A549 (cell line): Measurements from ENCODE around the gene DRC7. TPM values are rescaled to one million over a fixed set of nuclear protein-coding genes. Genes with fewer than 3 reads are reported as not detected.

Source experiments
- ATAC-seq, 2 experiments: fragments of 200-7000 bp in 1 of 2; fragments of >200 bp in 1 of 2; cut with Nextera tagmentation in 1 of 2; cut with Tn5 transposase in 1 of 2; 3 replicates each; pipeline versions ENCODE4 v1.8.0 to v1.9.1; 2018 to 2020; ENCODE audit warnings: mild to moderate bottlenecking in 1 of 2, moderate library complexity in 1 of 2
- CTCF ChIA-PET: fragments of 300-600 bp; sonication (Branson Sonifier 250); formaldehyde crosslinking; extraction: SDS; loops from one replicate; lab custom pipeline; 2021; ENCODE audit warnings: antibody characterized with exemption, inconsistent platforms; lab: Yijun Ruan, JAX
- POLR2A ChIA-PET: fragments of 350-600 bp; formaldehyde crosslinking; extraction: SDS; loops from one replicate; lab custom pipeline; 2021; ENCODE audit warnings: antibody characterized with exemption, inconsistent platforms; lab: Yijun Ruan, JAX
- DNase-seq, 2 experiments: peaks; one replicate each; pipeline versions ENCODE4 v3.0.0 to v3.0.0-alpha.2; 2011 to 2016; ENCODE audit warnings: low read depth in 1 of 2, low spot score in 1 of 2
- FAIRE-seq: peaks from 2 replicates; lab custom pipeline; 2011; peaks lifted over from hg19 to GRCh38; lab: Jason Lieb, UNC
- H3K27ac ChIP-seq, 2 experiments: fragments of >200 bp; sonication (Bioruptor Twin); formaldehyde crosslinking; 3 replicates each; pipeline ENCODE4 v1.5.1; 2016 to 2017
- H3K4me1 ChIP-seq: fragments of >200 bp; sonication (Bioruptor Twin); formaldehyde crosslinking; 3 replicates; pipeline ENCODE4 v1.6.1; 2016
- H3K4me2 ChIP-seq: fragments of >200 bp; sonication (Bioruptor Twin); formaldehyde crosslinking; 3 replicates; pipeline ENCODE4 v1.6.1; 2016
- H3K4me3 ChIP-seq: fragments of >200 bp; sonication (Bioruptor Twin); formaldehyde crosslinking; 3 replicates; pipeline ENCODE4 v1.5.1; 2016
- H3K9me3 ChIP-seq: fragments of >200 bp; sonication (Bioruptor Twin); formaldehyde crosslinking; 3 replicates; pipeline ENCODE4 v1.6.1; 2016
- BHLHE40 ChIP-seq: IDR thresholded peaks from 2 replicates; pipeline ENCODE4 v1.6.1; 2012; ENCODE audit warnings: low read depth, low read length, inconsistent platforms
- CEBPB ChIP-seq, 2 experiments: fragments of >200 bp in 1 of 2; sonication (Bioruptor Twin) in 1 of 2; formaldehyde crosslinking in 1 of 2; IDR thresholded peaks; 2 replicates each; pipeline ENCODE4 v1.6.1; 2012 to 2016
- CHD2 ChIP-seq: fragments of 150-350 bp; IDR thresholded peaks from 2 replicates; pipeline ENCODE4 v1.6.1; 2014; ENCODE audit warnings: low read length; ENCODE audit not compliant: partially characterized antibody
- EHF ChIP-seq: fragments of 250-450 bp; sonication (Bioruptor Pico); IDR thresholded peaks from 2 replicates; pipeline ENCODE4 v1.5.0; 2020; ENCODE audit warnings: mild to moderate bottlenecking
- EP300 ChIP-seq, 2 experiments: fragments of >200 bp; sonication (Bioruptor Twin); formaldehyde crosslinking; IDR thresholded peaks; 2 replicates in 1 of 2; 3 replicates in 1 of 2; pipeline ENCODE4 v1.6.1; 2016 to 2017
- ESRRA ChIP-seq: fragments of 150-350 bp; IDR thresholded peaks from 2 replicates; pipeline ENCODE4 v1.6.1; 2014; ENCODE audit warnings: mild to moderate bottlenecking, low read length, borderline replicate concordance
- FOSB ChIP-seq: fragments of 250-450 bp; sonication (Bioruptor Pico); IDR thresholded peaks from 2 replicates; pipeline ENCODE4 v1.5.0; 2020; ENCODE audit warnings: mild to moderate bottlenecking, moderate library complexity
- FOSL2 ChIP-seq, 2 experiments: fragments of 450-650 bp in 1 of 2; fragments of >200 bp in 1 of 2; sonication (Bioruptor Twin) in 1 of 2; formaldehyde crosslinking; IDR thresholded peaks; 2 replicates each; pipeline versions ENCODE4 v1.5.0 to v1.6.1; 2016 to 2020; ENCODE audit warnings: mild to moderate bottlenecking in 1 of 2, moderate library complexity in 1 of 2
- HEYL ChIP-seq: fragments of 250-450 bp; sonication (Bioruptor Pico); IDR thresholded peaks from 2 replicates; pipeline ENCODE4 v1.8.0; 2021; ENCODE audit warnings: mild to moderate bottlenecking, moderate library complexity
- KDM1A ChIP-seq: fragments of 200-600 bp; sonication (generic); IDR thresholded peaks from 2 replicates; pipeline ENCODE4 v1.6.1; 2016; ENCODE audit warnings: low read depth, mild to moderate bottlenecking
- MAFK ChIP-seq: fragments of 450-650 bp; IDR thresholded peaks from 2 replicates; pipeline ENCODE4 v1.6.1; 2014; ENCODE audit not compliant: partially characterized antibody
- MYC ChIP-seq: IDR thresholded peaks from 2 replicates; pipeline ENCODE4 v1.6.1; 2012; ENCODE audit warnings: mild to moderate bottlenecking, inconsistent platforms, low read length, improper control_type of control experiment, borderline replicate concordance
- NFE2L2 ChIP-seq: fragments of 150-350 bp; conservative IDR thresholded peaks from 2 replicates; pipeline ENCODE4 v1.6.1; 2014; ENCODE audit warnings: low read length
- NR3C1 ChIP-seq: fragments of >200 bp; sonication (Bioruptor Twin); formaldehyde crosslinking; IDR thresholded peaks from 3 replicates; pipeline ENCODE4 v1.6.1; 2017
- POLR2A ChIP-seq: IDR thresholded peaks from 2 replicates; pipeline ENCODE4 v1.6.1; 2012; ENCODE audit warnings: mild to moderate bottlenecking, low read length
- RARB ChIP-seq: fragments of 250-450 bp; sonication (Bioruptor Pico); IDR thresholded peaks from 2 replicates; pipeline ENCODE4 v1.8.0; 2021; ENCODE audit warnings: mild to moderate bottlenecking, moderate library complexity
- RCOR1 ChIP-seq: fragments of 150-350 bp; IDR thresholded peaks from 2 replicates; pipeline ENCODE4 v1.6.1; 2014; ENCODE audit warnings: antibody characterized with exemption, low read length, low read depth
- RNF2 ChIP-seq: fragments of 200-600 bp; sonication (generic); IDR thresholded peaks from 2 replicates; pipeline ENCODE4 v1.6.1; 2016; ENCODE audit warnings: low read depth, mild to moderate bottlenecking, antibody characterized with exemption, moderate library complexity, borderline replicate concordance
- TFCP2L1 ChIP-seq: fragments of 250-450 bp; sonication (Bioruptor Pico); IDR thresholded peaks from 2 replicates; pipeline ENCODE4 v1.5.0; 2021; ENCODE audit warnings: mild to moderate bottlenecking
- ZFP36 ChIP-seq: fragments of 450-650 bp; IDR thresholded peaks from 2 replicates; pipeline ENCODE4 v1.6.1; 2014; ENCODE audit warnings: borderline replicate concordance; ENCODE audit not compliant: partially characterized antibody
- WGBS: methylation state at CpG from one replicate; pipeline ENCODE4 v1.1.6; 2017; ENCODE audit errors: missing lambda C conversion rate; 5-methylcytosine and 5-hydroxymethylcytosine counted together
- polyA plus RNA-seq, 4 experiments: library from polyadenylated mRNA; depleted of rRNA in 3 of 4; stranded (reverse); fragments of >200 nt; fragmentation: RNase III in 1 of 4; extraction: RNeasy Plus Mini Kit Qiagen cat#74134 plus additional on column Dnase treatment in 1 of 4; gene quantifications; 2 replicates in 3 of 4; 3 replicates in 1 of 4; pipeline ENCODE4 v1.2.3, GENCODE V29; 2011 to 2017
- TF ChIP-seq, protein P1 (sequence below): fragments of 450-650 bp; IDR thresholded peaks from 2 replicates; pipeline ENCODE4 v1.6.1; 2014; ENCODE audit warnings: antibody characterized with exemption
- TF ChIP-seq, protein P2 (sequence below): fragments of >200 bp; sonication (Bioruptor Twin); formaldehyde crosslinking; IDR thresholded peaks from 3 replicates; pipeline ENCODE4 v1.5.1; 2016
- TF ChIP-seq, protein P3 (sequence below): IDR thresholded peaks from 2 replicates; pipeline ENCODE4 v1.6.1; 2012
- TF ChIP-seq, protein P4 (sequence below): IDR thresholded peaks from 2 replicates; pipeline ENCODE4 v1.6.1; 2012; ENCODE audit warnings: low read depth, borderline replicate concordance
- TF ChIP-seq, protein P5 (sequence below): IDR thresholded peaks from 2 replicates; pipeline ENCODE4 v1.6.1; 2012
- TF ChIP-seq, protein P6 (sequence below): fragments of 150-350 bp; IDR thresholded peaks from 2 replicates; pipeline ENCODE4 v1.6.1; 2014; ENCODE audit warnings: low read depth, mild to moderate bottlenecking, low read length

The DRC7 gene
- polyA plus RNA-seq, 2 of the 4 experiments (the other 2 are of a cell fraction) = 0.10 to 0.28 TPM

DNA sequence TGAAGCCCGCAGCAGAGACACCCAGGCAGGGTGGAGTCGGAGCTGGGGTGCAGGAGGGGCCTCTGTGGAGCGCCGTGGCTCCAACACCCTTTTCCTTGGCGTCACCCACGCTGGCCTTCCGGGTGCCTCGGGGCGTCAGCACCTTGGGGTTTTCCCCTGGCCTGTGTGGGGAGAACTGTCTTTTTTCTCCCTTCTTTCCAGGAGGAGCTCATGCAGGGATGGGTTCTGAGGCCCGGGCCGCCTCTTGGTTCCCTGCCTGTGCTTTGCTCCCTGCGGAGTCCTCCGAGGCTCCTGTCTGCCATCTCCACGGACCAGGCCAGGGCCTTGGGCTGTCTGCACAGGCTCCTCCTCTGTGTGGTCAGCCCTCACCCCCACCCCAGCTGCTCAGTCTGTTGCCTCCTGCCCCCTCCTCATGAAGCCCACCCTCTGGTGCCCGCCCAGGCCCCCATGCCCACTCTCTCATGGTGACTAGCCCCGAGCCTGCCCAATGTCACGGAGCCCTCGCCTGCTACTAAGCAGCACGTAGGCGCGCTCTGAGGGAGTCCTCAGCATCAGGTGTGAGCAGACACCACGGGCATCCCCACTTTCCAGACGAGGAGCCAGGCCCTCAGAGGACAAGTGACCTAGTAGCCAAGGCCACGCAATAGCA lies 45.9 kb downstream of the DRC7 start:
- POLR2A ChIA-PET = no interaction called here
- ATAC-seq (no peak), DNase-seq (no peak)
- H3K9me3 ChIP-seq = no peaks in the 10 kb centered on the region
- H3K4me2 ChIP-seq = no peak overlapping the region
- H3K27ac ChIP-seq = no peak overlapping the region
- no peak for TF ChIP-seq ESRRA
- no peak for TF ChIP-seq TFCP2L1 (CRISPR knock-in tag)
- no peak for TF ChIP-seq CEBPB (IDR thresholded peaks at IDR 0.05)
- TF ChIP-seq FOSB (CRISPR knock-in tag) = no peak
- TF ChIP-seq, protein P1, sequence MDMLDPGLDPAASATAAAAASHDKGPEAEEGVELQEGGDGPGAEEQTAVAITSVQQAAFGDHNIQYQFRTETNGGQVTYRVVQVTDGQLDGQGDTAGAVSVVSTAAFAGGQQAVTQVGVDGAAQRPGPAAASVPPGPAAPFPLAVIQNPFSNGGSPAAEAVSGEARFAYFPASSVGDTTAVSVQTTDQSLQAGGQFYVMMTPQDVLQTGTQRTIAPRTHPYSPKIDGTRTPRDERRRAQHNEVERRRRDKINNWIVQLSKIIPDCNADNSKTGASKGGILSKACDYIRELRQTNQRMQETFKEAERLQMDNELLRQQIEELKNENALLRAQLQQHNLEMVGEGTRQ = no peak
- TF ChIP-seq CHD2 = no peak
- no peak for TF ChIP-seq ZFP36
- TF ChIP-seq, protein P2, sequence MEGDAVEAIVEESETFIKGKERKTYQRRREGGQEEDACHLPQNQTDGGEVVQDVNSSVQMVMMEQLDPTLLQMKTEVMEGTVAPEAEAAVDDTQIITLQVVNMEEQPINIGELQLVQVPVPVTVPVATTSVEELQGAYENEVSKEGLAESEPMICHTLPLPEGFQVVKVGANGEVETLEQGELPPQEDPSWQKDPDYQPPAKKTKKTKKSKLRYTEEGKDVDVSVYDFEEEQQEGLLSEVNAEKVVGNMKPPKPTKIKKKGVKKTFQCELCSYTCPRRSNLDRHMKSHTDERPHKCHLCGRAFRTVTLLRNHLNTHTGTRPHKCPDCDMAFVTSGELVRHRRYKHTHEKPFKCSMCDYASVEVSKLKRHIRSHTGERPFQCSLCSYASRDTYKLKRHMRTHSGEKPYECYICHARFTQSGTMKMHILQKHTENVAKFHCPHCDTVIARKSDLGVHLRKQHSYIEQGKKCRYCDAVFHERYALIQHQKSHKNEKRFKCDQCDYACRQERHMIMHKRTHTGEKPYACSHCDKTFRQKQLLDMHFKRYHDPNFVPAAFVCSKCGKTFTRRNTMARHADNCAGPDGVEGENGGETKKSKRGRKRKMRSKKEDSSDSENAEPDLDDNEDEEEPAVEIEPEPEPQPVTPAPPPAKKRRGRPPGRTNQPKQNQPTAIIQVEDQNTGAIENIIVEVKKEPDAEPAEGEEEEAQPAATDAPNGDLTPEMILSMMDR = no peak
- TF ChIP-seq EP300 (IDR thresholded peaks at IDR 0.05) = no peak
- no peak for TF ChIP-seq RCOR1
- no peak for TF ChIP-seq RNF2
- TF ChIP-seq NR3C1 = no peak
- TF ChIP-seq HEYL (CRISPR knock-in tag) = no peak
- TF ChIP-seq MAFK = no peak
- no peak for TF ChIP-seq FOSL2 (IDR thresholded peaks at IDR 0.05)
- TF ChIP-seq FOSL2 (CRISPR knock-in tag; IDR thresholded peaks at IDR 0.05) = no peak
- no peak for TF ChIP-seq RARB (CRISPR knock-in tag)
- TF ChIP-seq, all 56 proteins: peak for 0
- CTCF ChIA-PET = interaction anchor here (1.0 to 5.5 kb wide), 6 partner anchors 11 to 164 kb away, joined by 3 to 46 read pairs (median 5); no protein-coding TSS in a partner anchor
- WGBS = 85% methylated on average over 18 of the region's 24 CpGs
- no peak for FAIRE-seq
- peaks cover 9% of the 10 kb centered on the region for H3K4me1 ChIP-seq
- no peak overlapping the region for H3K4me3 ChIP-seq

DNA sequence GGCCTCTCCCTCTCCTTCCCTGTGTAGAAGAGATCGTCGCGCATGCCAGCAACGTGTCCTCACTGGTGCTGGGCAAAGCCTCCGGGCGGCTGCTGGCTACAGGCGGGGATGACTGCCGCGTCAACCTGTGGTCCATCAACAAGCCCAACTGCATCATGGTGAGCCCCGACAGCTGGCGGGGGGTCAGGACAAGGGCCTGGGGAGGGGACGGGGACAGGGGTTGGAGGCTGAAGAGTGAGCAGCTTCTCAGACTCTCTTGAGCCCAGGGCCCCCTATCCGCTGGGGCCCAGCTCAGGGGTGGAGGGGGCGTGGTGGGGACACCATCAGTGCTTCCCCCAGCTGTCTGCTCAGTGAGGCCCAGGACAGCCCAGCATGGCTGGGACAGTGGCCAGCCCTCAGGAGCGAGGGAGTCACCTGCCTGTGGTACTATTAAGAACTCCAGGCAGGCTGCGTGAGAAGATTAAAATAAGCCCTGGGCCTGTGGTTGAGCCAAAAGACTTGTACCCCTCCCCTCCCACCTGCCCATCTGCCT lies 47.1 kb downstream of the DRC7 start:
- DNase-seq = no peak
- no peak overlapping the region for H3K4me2 ChIP-seq
- ATAC-seq = no peak
- POLR2A ChIA-PET = no interaction called here
- CTCF ChIA-PET = interaction anchor here (1.0 to 5.5 kb wide), 6 partner anchors 10 to 165 kb away, joined by 3 to 46 read pairs (median 5); no protein-coding TSS in a partner anchor
- FAIRE-seq = no peak
- peaks cover 8% of the 10 kb centered on the region for H3K4me1 ChIP-seq
- no peak overlapping the region for H3K27ac ChIP-seq
- no peaks in the 10 kb centered on the region for H3K9me3 ChIP-seq
- H3K4me3 ChIP-seq = no peak overlapping the region
- TF ChIP-seq POLR2A (no peak), EHF (CRISPR knock-in tag) (no peak), NFE2L2 (no peak), BHLHE40 (no peak)
- TF ChIP-seq, protein P3, sequence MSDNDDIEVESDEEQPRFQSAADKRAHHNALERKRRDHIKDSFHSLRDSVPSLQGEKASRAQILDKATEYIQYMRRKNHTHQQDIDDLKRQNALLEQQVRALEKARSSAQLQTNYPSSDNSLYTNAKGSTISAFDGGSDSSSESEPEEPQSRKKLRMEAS = no peak
- 95% methylated on average over 13 of the region's 16 CpGs for WGBS

DNA sequence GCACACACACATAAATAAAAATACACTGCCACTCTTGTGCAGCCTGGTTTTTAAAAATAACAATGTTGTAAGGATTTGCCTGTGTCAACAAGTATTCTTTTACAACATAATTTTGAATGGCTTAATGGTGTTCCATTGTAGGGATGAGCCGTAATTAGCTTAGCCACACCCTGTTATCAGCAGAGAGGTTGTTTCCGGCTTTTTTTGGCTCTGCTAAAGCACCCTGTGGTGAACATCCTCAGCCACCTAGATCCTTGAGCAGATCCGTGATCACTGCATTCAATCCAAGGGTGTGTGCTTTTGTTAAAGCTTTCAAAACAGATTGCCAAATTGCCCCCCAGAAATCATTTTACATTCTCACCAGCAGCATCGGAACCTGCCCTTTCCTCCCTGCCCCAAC lies 47.9 kb downstream of the DRC7 start:
- Histone ChIP-seq H3K27ac (no peak overlapping the region), H3K9me3 (no peaks in the 10 kb centered on the region), H3K4me1 (peaks cover under 1% of the 10 kb centered on the region; the same call in 1 of the 3 replicates), H3K4me3 (no peak overlapping the region), H3K4me2 (no peak overlapping the region)
- CTCF ChIA-PET = interaction anchor here (1.4 to 5.5 kb wide), 4 partner anchors 15 to 167 kb away, joined by 3 to 46 read pairs (median 5); no protein-coding TSS in a partner anchor
- no peak for DNase-seq
- no peak for FAIRE-seq
- WGBS = 92% methylated on average over 4 of the region's 4 CpGs
- ATAC-seq = no peak
- POLR2A ChIA-PET = no interaction called here
- TF ChIP-seq MYC (no peak), RCOR1 (no peak), KDM1A (no peak)
- TF ChIP-seq, protein P4, sequence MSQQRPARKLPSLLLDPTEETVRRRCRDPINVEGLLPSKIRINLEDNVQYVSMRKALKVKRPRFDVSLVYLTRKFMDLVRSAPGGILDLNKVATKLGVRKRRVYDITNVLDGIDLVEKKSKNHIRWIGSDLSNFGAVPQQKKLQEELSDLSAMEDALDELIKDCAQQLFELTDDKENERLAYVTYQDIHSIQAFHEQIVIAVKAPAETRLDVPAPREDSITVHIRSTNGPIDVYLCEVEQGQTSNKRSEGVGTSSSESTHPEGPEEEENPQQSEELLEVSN = no peak
- TF ChIP-seq, protein P5, sequence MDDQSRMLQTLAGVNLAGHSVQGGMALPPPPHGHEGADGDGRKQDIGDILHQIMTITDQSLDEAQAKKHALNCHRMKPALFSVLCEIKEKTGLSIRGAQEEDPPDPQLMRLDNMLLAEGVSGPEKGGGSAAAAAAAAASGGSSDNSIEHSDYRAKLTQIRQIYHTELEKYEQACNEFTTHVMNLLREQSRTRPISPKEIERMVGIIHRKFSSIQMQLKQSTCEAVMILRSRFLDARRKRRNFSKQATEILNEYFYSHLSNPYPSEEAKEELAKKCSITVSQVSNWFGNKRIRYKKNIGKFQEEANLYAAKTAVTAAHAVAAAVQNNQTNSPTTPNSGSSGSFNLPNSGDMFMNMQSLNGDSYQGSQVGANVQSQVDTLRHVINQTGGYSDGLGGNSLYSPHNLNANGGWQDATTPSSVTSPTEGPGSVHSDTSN = no peak
- TF ChIP-seq, protein P6, sequence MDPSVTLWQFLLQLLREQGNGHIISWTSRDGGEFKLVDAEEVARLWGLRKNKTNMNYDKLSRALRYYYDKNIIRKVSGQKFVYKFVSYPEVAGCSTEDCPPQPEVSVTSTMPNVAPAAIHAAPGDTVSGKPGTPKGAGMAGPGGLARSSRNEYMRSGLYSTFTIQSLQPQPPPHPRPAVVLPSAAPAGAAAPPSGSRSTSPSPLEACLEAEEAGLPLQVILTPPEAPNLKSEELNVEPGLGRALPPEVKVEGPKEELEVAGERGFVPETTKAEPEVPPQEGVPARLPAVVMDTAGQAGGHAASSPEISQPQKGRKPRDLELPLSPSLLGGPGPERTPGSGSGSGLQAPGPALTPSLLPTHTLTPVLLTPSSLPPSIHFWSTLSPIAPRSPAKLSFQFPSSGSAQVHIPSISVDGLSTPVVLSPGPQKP = no peak
